Gastrocnemius medialis (tissue), 4 donors: Measurements from ENCODE around the gene DPP7. TPM values are rescaled to one million over a fixed set of nuclear protein-coding genes. Genes with fewer than 3 reads are reported as not detected.

Experiments
- ATAC-seq, 2 donors: fragments of 150-250 bp; one replicate each; pipeline ENCODE4 v1.9.1; 2016
- DNase-seq, 2 donors: peaks; one replicate each; pipeline ENCODE4 v3.0.0-alpha.2; 2019
- H3K27ac ChIP-seq, 4 donors: fragments of 200-600 bp; sonication (generic); 1 replicate in 1 of 4; 2 replicates in 3 of 4; pipeline ENCODE4 v1.5.1; 2016 to 2018; ENCODE audit warnings: mild to moderate bottlenecking in 2 of 4, moderate library complexity in 1 of 4
- H3K27me3 ChIP-seq, 3 donors: fragments of 200-600 bp; sonication (generic) in 2 of 3; 1 replicate in 1 of 3; 2 replicates in 2 of 3; pipeline versions ENCODE4 v1.5.1 to v1.6.0; 2016 to 2019; ENCODE audit warnings: mild to moderate bottlenecking in 1 of 3, moderate library complexity in 1 of 3
- H3K36me3 ChIP-seq, 2 donors: fragments of 200-600 bp; sonication (generic) in 1 of 2; one replicate each; pipeline ENCODE4 v1.5.1; 2017 to 2018
- H3K4me1 ChIP-seq, 2 donors: fragments of 200-600 bp; sonication (generic) in 1 of 2; one replicate each; pipeline ENCODE4 v1.5.1; 2016 to 2017; ENCODE audit warnings: mild to moderate bottlenecking in 2 of 2
- H3K4me3 ChIP-seq, 4 donors: fragments of 200-600 bp; sonication (generic) in 3 of 4; 1 replicate in 1 of 4; 2 replicates in 3 of 4; pipeline ENCODE4 v1.5.1; 2016 to 2019; ENCODE audit warnings: mild to moderate bottlenecking in 2 of 4
- H3K9me3 ChIP-seq, 3 donors: fragments of 200-600 bp; sonication (generic) in 2 of 3; 1 replicate in 1 of 3; 2 replicates in 2 of 3; pipeline ENCODE4 v1.5.1; 2016 to 2019
- CTCF ChIP-seq, 5 experiments: fragments of 450-650 bp in 3 of 5; fragments of 200-600 bp in 2 of 5; sonication (generic) in 2 of 5; IDR thresholded peaks in 4 of 5; conservative IDR thresholded peaks in 1 of 5; 1 replicate in 4 of 5; 2 replicates in 1 of 5; pipeline ENCODE4 v1.5.1; 2016 to 2019; ENCODE audit warnings: antibody characterized with exemption in 5 of 5, mild to moderate bottlenecking in 3 of 5, moderate library complexity in 3 of 5
- POLR2A ChIP-seq, 2 donors: fragments of 450-650 bp; IDR thresholded peaks; one replicate each; pipeline ENCODE4 v1.6.1; 2017; ENCODE audit warnings: antibody characterized with exemption in 2 of 2, mild to moderate bottlenecking in 2 of 2, moderate library complexity in 2 of 2
- in situ Hi-C, 4 donors: fragments of 200-750 bp; cut with MboI; loops; one replicate each; pipeline versions ENCODE4 v1.15.0 to v1.8.0; 2017; ENCODE audit warnings: low sequenced_read_pairs in 4 of 4
- intact Hi-C: fragments of 100-400 bp; cut with DNase I; formaldehyde crosslinking; loops from one replicate; pipeline ENCODE4 v1.15.1; 2023; ENCODE audit warnings: low total_unique reads
- total RNA-seq, 4 donors: library from RNA; depleted of rRNA; stranded (reverse); fragments of >200 nt; gene quantifications; one replicate each; pipeline versions ENCODE4 v1.1.0 to v1.2.3, GENCODE V29; 2016

DPP7 gene
- total RNA-seq, 4 donors from 2014 or later, result 36.9 to 63.1 (median 55.9) TPM

- TF ChIP-seq POLR2A (IDR thresholded peaks at IDR 0.05) (no peak), CTCF (IDR thresholded peaks at IDR 0.05 in 4 of 5, conservative IDR thresholded peaks at IDR 0.05 in 1 of 5) (no peak)
- in situ Hi-C loops (no loop called here), intact Hi-C loops (no loop called here)
- H3K27me3 ChIP-seq, result peaks cover 28 to 32% (median 30%) of the 10 kb centered on the region in 3 donors
- no peak overlapping the region for H3K27ac ChIP-seq
- H3K4me1 ChIP-seq, result peaks cover 12 to 17% of the 10 kb centered on the region in 2 donors
- H3K9me3 ChIP-seq, result no peaks in the 10 kb centered on the region
- H3K36me3 ChIP-seq, result no peaks in the 10 kb centered on the region
- ATAC-seq (no peak), DNase-seq (no peak)
- H3K4me3 ChIP-seq, result peak overlapping the region; percentile 62 to 88 (median 78)
Measured at GRCh38 chr9:137130176-137130755, 15.7 kb upstream of the DPP7 start.

- peaks cover 22 to 30% (median 28%) of the 10 kb centered on the region in 3 donors for H3K27me3 ChIP-seq
- intact Hi-C loops, result no loop called here
- in situ Hi-C loops, result loop anchor here in 2 of 4 donors (10.0 kb wide), 2 partner anchors 85 to 95 kb away; partner anchors contain the start of genes CYSRT1 (in 1 of the 2), RNF208 (in 1 of the 2) and RNF224 (in 1 of the 2)
- no peaks in the 10 kb centered on the region for H3K9me3 ChIP-seq
- H3K27ac ChIP-seq, result peak overlapping the region in 3 of 4 donors; percentile 49 to 54 (median 54)
- ATAC-seq (peak; percentile 93 to 96), DNase-seq (peak; percentile 63 to 72)
- H3K4me3 ChIP-seq, result peak overlapping the region; percentile 62 to 88 (median 78)
- H3K4me1 ChIP-seq, result peaks cover 12 to 17% of the 10 kb centered on the region in 2 donors
- no peak for TF ChIP-seq POLR2A (IDR thresholded peaks at IDR 0.05)
- TF ChIP-seq CTCF (IDR thresholded peaks at IDR 0.05 in 4 of 5, conservative IDR thresholded peaks at IDR 0.05 in 1 of 5), result no peak
- H3K36me3 ChIP-seq, result no peaks in the 10 kb centered on the region
Measured at GRCh38 chr9:137129456-137130175, 15.1 kb upstream of the DPP7 start.

- DNase-seq (no peak), ATAC-seq (peak in 1 of 2 donors; percentile 34)
- Histone ChIP-seq H3K9me3 (no peaks in the 10 kb centered on the region), H3K36me3 (no peaks in the 10 kb centered on the region), H3K27me3 (peaks cover 16 to 24% (median 24%) of the 10 kb centered on the region in 3 donors), H3K4me3 (peak overlapping the region; percentile 62 to 88 (median 78)), H3K27ac (peak overlapping the region in 3 of 4 donors; percentile 49 to 54 (median 54)), H3K4me1 (peaks cover 12 to 17% of the 10 kb centered on the region in 2 donors)
- intact Hi-C loops, result no loop called here
- TF ChIP-seq CTCF (IDR thresholded peaks at IDR 0.05 in 4 of 5, conservative IDR thresholded peaks at IDR 0.05 in 1 of 5) (no peak), POLR2A (IDR thresholded peaks at IDR 0.05) (no peak)
- in situ Hi-C loops, result loop anchor here in 2 of 4 donors (10.0 kb wide), 2 partner anchors 86 to 96 kb away; partner anchors contain the start of genes CYSRT1 (in 1 of the 2), RNF208 (in 1 of the 2) and RNF224 (in 1 of the 2)
Measured at GRCh38 chr9:137128862-137129455, 14.4 kb upstream of the DPP7 start.

GRCh38 chr9:137128158-137128861 lies 13.8 kb upstream of the DPP7 start:
- intact Hi-C loops (no loop called here), in situ Hi-C loops (loop anchor here in 2 of 4 donors (10.0 kb wide), 2 partner anchors 86 to 96 kb away; partner anchors contain the start of genes CYSRT1 (in 1 of the 2), RNF208 (in 1 of the 2) and RNF224 (in 1 of the 2))

More at GRCh38 chr9:137128158-137128861, 13.8 kb upstream of the DPP7 start:
- TF ChIP-seq CTCF (IDR thresholded peaks at IDR 0.05 in 4 of 5, conservative IDR thresholded peaks at IDR 0.05 in 1 of 5) (no peak), POLR2A (IDR thresholded peaks at IDR 0.05) (no peak)
- Histone ChIP-seq H3K4me3 (peak overlapping the region; percentile 62 to 88 (median 78)), H3K27ac (no peak overlapping the region), H3K9me3 (no peaks in the 10 kb centered on the region), H3K27me3 (peaks cover 15 to 24% (median 18%) of the 10 kb centered on the region in 3 donors), H3K36me3 (no peaks in the 10 kb centered on the region), H3K4me1 (peaks cover 12 to 17% of the 10 kb centered on the region in 2 donors)
- no peak for DNase-seq
- no peak for ATAC-seq
